Measurements from ENCODE around the gene ZNF746.

GRCh38 chr7:149479568-149479967 lies 18.0 kb downstream of the ZNF746 start:
- no peak for TF ChIP-seq POLR2A (IDR thresholded peaks at IDR 0.05)
- TF ChIP-seq CTCF (IDR thresholded peaks at IDR 0.05), result no peak

Measured in testis (tissue), 2 donors.